WTC11 (cell line): ENCODE results near the gene ROPN1L. TPM values are rescaled to one million over a fixed set of nuclear protein-coding genes. Genes with fewer than 3 reads are reported as not detected.

Experiments used
- ATAC-seq: fragments of 200-7000 bp; cut with Tn5 transposase; 2 replicates; pipeline ENCODE4 v1.10.0; 2021; ENCODE audit warnings: mild to moderate bottlenecking, moderate library complexity
- CTCF ChIA-PET: fragments of 300-600 bp; sonication (Branson Sonifier 250); formaldehyde crosslinking; loops from one replicate; lab custom pipeline; 2021; ENCODE audit warnings: antibody characterized with exemption; lab: Charles Lee
- POLR2A ChIA-PET: fragments of 350-600 bp; sonication (Branson Sonifier 250); formaldehyde crosslinking; loops from one replicate; lab custom pipeline; 2021; ENCODE audit warnings: antibody characterized with exemption; lab: Charles Lee
- DNase-seq: peaks from one replicate; pipeline ENCODE4 v3.0.0; 2021; ENCODE audit warnings: low spot score
- H3K27ac Mint-ChIP-seq: 2 replicates; pipeline ENCODE4 v1.8.0; 2021; ENCODE audit warnings: mixed read lengths
- H3K27me3 Mint-ChIP-seq: 2 replicates; pipeline ENCODE4 v1.8.0; 2021; ENCODE audit warnings: low read depth, mild to moderate bottlenecking, moderate library complexity, mixed read lengths
- H3K36me3 Mint-ChIP-seq: 2 replicates; pipeline ENCODE4 v1.8.0; 2021; ENCODE audit warnings: mixed read lengths
- H3K4me1 Mint-ChIP-seq: 2 replicates; pipeline ENCODE4 v1.8.0; 2022; ENCODE audit warnings: mixed read lengths
- H3K4me3 Mint-ChIP-seq: 2 replicates; pipeline ENCODE4 v1.8.0; 2021; ENCODE audit warnings: mild to moderate bottlenecking, moderate library complexity, mixed read lengths
- H3K9me3 Mint-ChIP-seq: 2 replicates; pipeline ENCODE4 v1.8.0; 2021; ENCODE audit warnings: mixed read lengths
- ARID4B ChIP-seq: sonication (generic); formaldehyde crosslinking; IDR thresholded peaks from 2 replicates; pipeline ENCODE4 v1.8.0; 2023; ENCODE audit warnings: missing genetic modification reagents, mild to moderate bottlenecking, borderline replicate concordance
- ATF6 ChIP-seq: sonication (generic); formaldehyde crosslinking; IDR thresholded peaks from 2 replicates; pipeline ENCODE4 v1.8.1; 2023; ENCODE audit warnings: mild to moderate bottlenecking, missing genetic modification reagents
- CDX4 ChIP-seq: fragments of 250-450 bp; sonication (Bioruptor Pico); IDR thresholded peaks from 2 replicates; pipeline ENCODE4 v1.9.0; 2021; ENCODE audit warnings: moderate library complexity, mild to moderate bottlenecking, inconsistent platforms, borderline replicate concordance
- CREM ChIP-seq: sonication (generic); formaldehyde crosslinking; IDR thresholded peaks from 2 replicates; pipeline ENCODE4 v1.8.1; 2022; ENCODE audit warnings: mild to moderate bottlenecking, missing genetic modification reagents, moderate library complexity
- ELF4 ChIP-seq: sonication (generic); formaldehyde crosslinking; IDR thresholded peaks from 2 replicates; pipeline ENCODE4 v1.8.1; 2022; ENCODE audit warnings: low read depth, mild to moderate bottlenecking, moderate library complexity, missing genetic modification reagents
- HMGA2 ChIP-seq: fragments of 250-450 bp; sonication (Bioruptor Pico); IDR thresholded peaks from 2 replicates; pipeline ENCODE4 v1.4.0; 2021; ENCODE audit warnings: mild to moderate bottlenecking, moderate library complexity
- IRF2 ChIP-seq: sonication (generic); formaldehyde crosslinking; IDR thresholded peaks from 2 replicates; pipeline ENCODE4 v1.8.0; 2022; ENCODE audit warnings: low read depth, missing genetic modification reagents, borderline replicate concordance
- NFATC4 ChIP-seq: fragments of 250-450 bp; sonication (Bioruptor Pico); IDR thresholded peaks from 2 replicates; pipeline ENCODE4 v1.9.0; 2021; ENCODE audit warnings: mild to moderate bottlenecking
- NR1H2 ChIP-seq: sonication (generic); formaldehyde crosslinking; IDR thresholded peaks from 2 replicates; pipeline ENCODE4 v1.9.0; 2021; ENCODE audit warnings: mild to moderate bottlenecking, moderate library complexity, missing genetic modification reagents
- PRRX2 ChIP-seq: fragments of 250-450 bp; sonication (Bioruptor Pico); IDR thresholded peaks from 2 replicates; pipeline ENCODE4 v1.8.0; 2021; ENCODE audit warnings: mild to moderate bottlenecking
- RELA ChIP-seq: sonication (generic); formaldehyde crosslinking; IDR thresholded peaks from 2 replicates; pipeline ENCODE4 v1.8.1; 2022; ENCODE audit warnings: missing genetic modification reagents, mild to moderate bottlenecking, borderline replicate concordance
- SOX15 ChIP-seq: fragments of 250-450 bp; sonication (Bioruptor Pico); IDR thresholded peaks from 2 replicates; pipeline ENCODE4 v1.9.0; 2021; ENCODE audit warnings: mild to moderate bottlenecking
- STAT6 ChIP-seq: sonication (generic); formaldehyde crosslinking; conservative IDR thresholded peaks from 2 replicates; pipeline ENCODE4 v1.8.1; 2023; ENCODE audit warnings: mild to moderate bottlenecking, low read depth, missing genetic modification reagents, moderate library complexity
- TEAD4 ChIP-seq: sonication (generic); formaldehyde crosslinking; IDR thresholded peaks from 2 replicates; pipeline ENCODE4 v1.8.0; 2022; ENCODE audit warnings: mild to moderate bottlenecking, missing genetic modification reagents
- ZNF317 ChIP-seq: sonication (generic); formaldehyde crosslinking; IDR thresholded peaks from 2 replicates; pipeline ENCODE4 v1.8.1; 2023; ENCODE audit warnings: low read depth, mild to moderate bottlenecking, moderate library complexity, missing genetic modification reagents, borderline replicate concordance
- ZNF532 ChIP-seq: fragments of 250-450 bp; sonication (Bioruptor Pico); IDR thresholded peaks from 2 replicates; pipeline ENCODE4 v1.9.0; 2021; ENCODE audit warnings: mild to moderate bottlenecking, borderline replicate concordance
- total RNA-seq: library from RNA; stranded (reverse); gene quantifications from 3 replicates; pipeline ENCODE4 v1.2.3, GENCODE V29; 2021
- TF ChIP-seq, protein P1 (sequence below): sonication (generic); formaldehyde crosslinking; IDR thresholded peaks from 2 replicates; pipeline ENCODE4 v1.8.0; 2022; ENCODE audit warnings: mild to moderate bottlenecking, missing genetic modification reagents

Gene ROPN1L
- total RNA-seq, 1 experiment from 2014 or later = not detected

GRCh38 chr5:10445352-10445751 lies 3.7 kb downstream of the ROPN1L start (continued):
- TF ChIP-seq ATF6 (CRISPR knock-in tag) (no peak), ZNF532 (CRISPR knock-in tag) (no peak), NFATC4 (CRISPR knock-in tag) (no peak), CDX4 (CRISPR knock-in tag) (no peak), PRRX2 (no peak), ELF4 (no peak)
- TF ChIP-seq, all 79 proteins: peak for 0

- TF ChIP-seq CREM (CRISPR knock-in tag) (no peak), RELA (CRISPR knock-in tag) (no peak), PRRX2 (no peak), SOX15 (CRISPR knock-in tag) (no peak), NFATC4 (CRISPR knock-in tag) (no peak), TEAD4 (no peak), IRF2 (CRISPR knock-in tag) (no peak), STAT6 (no peak), ZNF317 (CRISPR knock-in tag) (no peak), NR1H2 (CRISPR knock-in tag) (no peak), ARID4B (CRISPR knock-in tag) (no peak), HMGA2 (CRISPR knock-in tag) (no peak)
- TF ChIP-seq, protein P1, sequence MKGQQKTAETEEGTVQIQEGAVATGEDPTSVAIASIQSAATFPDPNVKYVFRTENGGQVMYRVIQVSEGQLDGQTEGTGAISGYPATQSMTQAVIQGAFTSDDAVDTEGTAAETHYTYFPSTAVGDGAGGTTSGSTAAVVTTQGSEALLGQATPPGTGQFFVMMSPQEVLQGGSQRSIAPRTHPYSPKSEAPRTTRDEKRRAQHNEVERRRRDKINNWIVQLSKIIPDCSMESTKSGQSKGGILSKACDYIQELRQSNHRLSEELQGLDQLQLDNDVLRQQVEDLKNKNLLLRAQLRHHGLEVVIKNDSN = no peak
- H3K4me1 Mint-ChIP-seq = peaks cover 20% of the 10 kb centered on the region
- H3K27ac Mint-ChIP-seq = no peak overlapping the region
- ChIA-PET CTCF (interaction anchor here (0.6 to 1.6 kb wide), 5 partner anchors 9 to 181 kb away, joined by 3 to 8 read pairs (median 3); no protein-coding TSS in a partner anchor), POLR2A (no interaction called here)
- H3K4me3 Mint-ChIP-seq = no peak overlapping the region
- DNase-seq = no peak
- H3K9me3 Mint-ChIP-seq = no peaks in the 10 kb centered on the region
- H3K27me3 Mint-ChIP-seq = peaks cover 23% of the 10 kb centered on the region
- no peaks in the 10 kb centered on the region for H3K36me3 Mint-ChIP-seq
- ATAC-seq = no peak
Observed at GRCh38 chr5:10446490-10446889, 4.8 kb downstream of the ROPN1L start.
